ENCODE results near the gene NECAB2.

NECAB2 gene

GRCh38 chr16:84005391-84005790 is 37.3 kb downstream of the NECAB2 start:
- TF ChIP-seq ARNTL (CRISPR knock-in tag; IDR thresholded peaks at IDR 0.05; ENCODE audit: borderline replicate concordance, low read depth) (no peak), ZNF565 (CRISPR knock-in tag; conservative IDR thresholded peaks at IDR 0.05; ENCODE audit: low read depth) (no peak), ZFP3 (CRISPR knock-in tag; IDR thresholded peaks at IDR 0.05) (no peak), OSR1 (CRISPR knock-in tag; IDR thresholded peaks at IDR 0.05) (no peak), TOX (CRISPR knock-in tag; IDR thresholded peaks at IDR 0.05; ENCODE audit: borderline replicate concordance) (no peak), PPARA (CRISPR knock-in tag; IDR thresholded peaks at IDR 0.05; ENCODE audit: borderline replicate concordance) (no peak), ZFP30 (CRISPR knock-in tag; IDR thresholded peaks at IDR 0.05) (no peak), ISL1 (CRISPR knock-in tag; IDR thresholded peaks at IDR 0.05) (no peak), TCF4 (CRISPR knock-in tag; IDR thresholded peaks at IDR 0.05; ENCODE audit: borderline replicate concordance) (no peak), BACH2 (CRISPR knock-in tag; IDR thresholded peaks at IDR 0.05; ENCODE audit: borderline replicate concordance) (no peak), ZC3H10 (CRISPR knock-in tag; IDR thresholded peaks at IDR 0.05) (no peak), CSRNP3 (CRISPR knock-in tag; IDR thresholded peaks at IDR 0.05) (no peak), POU6F1 (CRISPR knock-in tag; IDR thresholded peaks at IDR 0.05; ENCODE audit: borderline replicate concordance, low read depth) (no peak), CSDC2 (CRISPR knock-in tag; IDR thresholded peaks at IDR 0.05) (no peak), ZNF8 (CRISPR knock-in tag; IDR thresholded peaks at IDR 0.05) (no peak)
- TF ChIP-seq, protein P1, sequence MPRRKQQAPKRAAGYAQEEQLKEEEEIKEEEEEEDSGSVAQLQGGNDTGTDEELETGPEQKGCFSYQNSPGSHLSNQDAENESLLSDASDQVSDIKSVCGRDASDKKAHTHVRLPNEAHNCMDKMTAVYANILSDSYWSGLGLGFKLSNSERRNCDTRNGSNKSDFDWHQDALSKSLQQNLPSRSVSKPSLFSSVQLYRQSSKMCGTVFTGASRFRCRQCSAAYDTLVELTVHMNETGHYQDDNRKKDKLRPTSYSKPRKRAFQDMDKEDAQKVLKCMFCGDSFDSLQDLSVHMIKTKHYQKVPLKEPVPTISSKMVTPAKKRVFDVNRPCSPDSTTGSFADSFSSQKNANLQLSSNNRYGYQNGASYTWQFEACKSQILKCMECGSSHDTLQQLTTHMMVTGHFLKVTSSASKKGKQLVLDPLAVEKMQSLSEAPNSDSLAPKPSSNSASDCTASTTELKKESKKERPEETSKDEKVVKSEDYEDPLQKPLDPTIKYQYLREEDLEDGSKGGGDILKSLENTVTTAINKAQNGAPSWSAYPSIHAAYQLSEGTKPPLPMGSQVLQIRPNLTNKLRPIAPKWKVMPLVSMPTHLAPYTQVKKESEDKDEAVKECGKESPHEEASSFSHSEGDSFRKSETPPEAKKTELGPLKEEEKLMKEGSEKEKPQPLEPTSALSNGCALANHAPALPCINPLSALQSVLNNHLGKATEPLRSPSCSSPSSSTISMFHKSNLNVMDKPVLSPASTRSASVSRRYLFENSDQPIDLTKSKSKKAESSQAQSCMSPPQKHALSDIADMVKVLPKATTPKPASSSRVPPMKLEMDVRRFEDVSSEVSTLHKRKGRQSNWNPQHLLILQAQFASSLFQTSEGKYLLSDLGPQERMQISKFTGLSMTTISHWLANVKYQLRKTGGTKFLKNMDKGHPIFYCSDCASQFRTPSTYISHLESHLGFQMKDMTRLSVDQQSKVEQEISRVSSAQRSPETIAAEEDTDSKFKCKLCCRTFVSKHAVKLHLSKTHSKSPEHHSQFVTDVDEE (CRISPR knock-in tag; IDR thresholded peaks at IDR 0.05): no peak
- TF ChIP-seq, protein P2, sequence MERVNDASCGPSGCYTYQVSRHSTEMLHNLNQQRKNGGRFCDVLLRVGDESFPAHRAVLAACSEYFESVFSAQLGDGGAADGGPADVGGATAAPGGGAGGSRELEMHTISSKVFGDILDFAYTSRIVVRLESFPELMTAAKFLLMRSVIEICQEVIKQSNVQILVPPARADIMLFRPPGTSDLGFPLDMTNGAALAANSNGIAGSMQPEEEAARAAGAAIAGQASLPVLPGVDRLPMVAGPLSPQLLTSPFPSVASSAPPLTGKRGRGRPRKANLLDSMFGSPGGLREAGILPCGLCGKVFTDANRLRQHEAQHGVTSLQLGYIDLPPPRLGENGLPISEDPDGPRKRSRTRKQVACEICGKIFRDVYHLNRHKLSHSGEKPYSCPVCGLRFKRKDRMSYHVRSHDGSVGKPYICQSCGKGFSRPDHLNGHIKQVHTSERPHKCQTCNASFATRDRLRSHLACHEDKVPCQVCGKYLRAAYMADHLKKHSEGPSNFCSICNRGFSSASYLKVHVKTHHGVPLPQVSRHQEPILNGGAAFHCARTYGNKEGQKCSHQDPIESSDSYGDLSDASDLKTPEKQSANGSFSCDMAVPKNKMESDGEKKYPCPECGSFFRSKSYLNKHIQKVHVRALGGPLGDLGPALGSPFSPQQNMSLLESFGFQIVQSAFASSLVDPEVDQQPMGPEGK (CRISPR knock-in tag; IDR thresholded peaks at IDR 0.05; ENCODE audit: borderline replicate concordance): no peak
- no peak; the same call in 2 of the 3 replicates for ATAC-seq

DNA sequence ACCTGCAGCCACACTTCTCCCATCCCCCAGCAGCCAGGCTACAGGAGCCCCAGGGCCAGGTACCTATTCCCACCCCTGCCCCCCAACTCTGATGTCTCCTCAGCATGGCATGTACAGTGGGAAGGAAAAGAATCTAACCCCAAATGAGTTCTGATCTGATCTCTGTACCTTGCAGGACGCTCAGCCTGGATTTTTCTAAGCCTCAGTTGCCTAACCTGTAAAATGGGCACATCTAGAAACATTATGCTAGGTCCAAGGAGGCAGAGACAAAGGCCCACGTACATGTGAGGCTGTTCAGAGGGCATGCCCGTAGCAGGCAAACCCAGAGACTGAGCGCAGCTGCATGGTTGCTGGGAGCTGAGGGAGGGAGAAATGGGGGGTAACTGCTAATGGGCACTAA is 39.5 kb downstream of the NECAB2 start:
- no peak for ATAC-seq
- TF ChIP-seq ZNF565 (CRISPR knock-in tag; conservative IDR thresholded peaks at IDR 0.05; ENCODE audit: low read depth) (no peak), CSRNP3 (CRISPR knock-in tag; IDR thresholded peaks at IDR 0.05) (no peak)

DNA sequence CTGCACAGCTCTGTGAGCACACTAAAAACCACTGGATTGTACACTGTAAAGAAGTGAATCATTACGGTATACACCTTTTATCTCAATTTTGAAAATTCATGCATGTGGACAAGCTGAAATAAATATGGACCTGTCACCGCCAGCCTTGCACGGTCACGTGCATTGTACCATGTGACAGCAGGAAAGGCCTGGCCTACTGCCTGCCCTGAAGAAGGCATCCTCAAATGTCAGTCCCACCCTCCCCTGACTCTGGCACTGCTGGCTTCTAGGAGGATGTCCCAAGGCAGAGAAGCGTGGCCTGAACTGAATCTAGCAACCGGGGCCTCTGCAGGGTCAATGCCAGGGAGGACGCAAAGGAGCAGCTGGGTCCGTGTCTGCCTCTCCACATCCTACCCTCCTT is 39.9 kb downstream of the NECAB2 start:
- TF ChIP-seq, protein P2 (CRISPR knock-in tag; IDR thresholded peaks at IDR 0.05; ENCODE audit: borderline replicate concordance): no peak
- no peak for TF ChIP-seq ZNF8 (CRISPR knock-in tag; IDR thresholded peaks at IDR 0.05)
- no peak for ATAC-seq
